T-helper 17 cell (primary cell): Measurements from ENCODE around the gene HS2ST1. TPM values are rescaled to one million over a fixed set of nuclear protein-coding genes. Genes with fewer than 3 reads are reported as not detected.
"Not testable (repeated sequence)": the region's sequence is repeated elsewhere in the genome, so short reads cannot be mapped to it uniquely, and the experiment has no call there.

Experiments
- ATAC-seq: fragments of 150-1000 bp; cut with Tn5 transposase; 2 replicates; pipeline ENCODE4 v1.10.0; 2021; ENCODE audit warnings: mild to moderate bottlenecking, moderate library complexity
- DNase-seq, 3 donors: peaks; one replicate each; pipeline versions ENCODE4 v3.0.0 to v3.0.0-alpha.2; 2020 to 2021
- H3K9me3 ChIP-seq: one replicate; pipeline ENCODE4 v1.7.0; 2013; ENCODE audit warnings: low read length, mild to moderate bottlenecking; ENCODE audit not compliant: control insufficient read depth, poor library complexity, severe bottlenecking
- H3K27ac Mint-ChIP-seq: one replicate; pipeline ENCODE4 v1.8.0; 2022; ENCODE audit warnings: mild to moderate bottlenecking, moderate library complexity, mixed read lengths
- H3K27me3 Mint-ChIP-seq: one replicate; pipeline ENCODE4 v1.8.0; 2022; ENCODE audit warnings: mixed read lengths
- H3K36me3 Mint-ChIP-seq: one replicate; pipeline ENCODE4 v1.8.0; 2022; ENCODE audit warnings: low read depth, mixed read lengths
- H3K4me1 Mint-ChIP-seq: one replicate; pipeline ENCODE4 v1.8.0; 2022; ENCODE audit warnings: mild to moderate bottlenecking, mixed read lengths
- H3K4me3 Mint-ChIP-seq: one replicate; pipeline ENCODE4 v1.8.0; 2022; ENCODE audit warnings: mild to moderate bottlenecking, moderate library complexity, mixed read lengths
- total RNA-seq, 4 donors: library from RNA in 2 of 4; stranded (reverse) in 2 of 4; gene quantifications; one replicate each; pipeline ENCODE4 v1.2.3 and lab custom pipeline; 2022 to 2026

The HS2ST1 gene
- total RNA-seq, 2 donors from 2014 or later: 11.7 to 12.0 TPM

DNA sequence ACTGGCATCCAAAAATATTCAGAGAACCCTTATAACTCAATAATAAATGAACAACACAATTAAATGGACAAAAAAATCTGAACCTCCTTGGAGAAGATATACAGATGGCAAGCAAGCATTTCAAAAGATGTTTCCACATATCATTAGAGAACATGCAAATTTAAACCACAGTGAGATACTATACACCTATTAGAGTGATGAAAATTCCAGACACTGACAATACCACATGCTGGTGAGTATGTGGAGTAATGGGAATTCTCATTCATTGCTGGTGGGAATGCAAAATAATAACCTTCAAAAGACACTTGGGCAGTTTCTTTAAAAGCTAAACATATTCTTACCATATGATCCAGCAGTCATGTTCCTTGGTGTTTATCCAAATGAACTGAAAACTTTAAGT lies 46.1 kb downstream of the HS2ST1 start:
- H3K4me3 Mint-ChIP-seq: no peak overlapping the region
- no peaks in the 10 kb centered on the region for H3K4me1 Mint-ChIP-seq
- DNase-seq (no peak), ATAC-seq (no peak)
- no peak overlapping the region for H3K27ac Mint-ChIP-seq
- no peaks in the 10 kb centered on the region for H3K27me3 Mint-ChIP-seq
- H3K9me3 ChIP-seq: no peaks in the 10 kb centered on the region
- H3K36me3 Mint-ChIP-seq: peaks cover 2% of the 10 kb centered on the region

DNA sequence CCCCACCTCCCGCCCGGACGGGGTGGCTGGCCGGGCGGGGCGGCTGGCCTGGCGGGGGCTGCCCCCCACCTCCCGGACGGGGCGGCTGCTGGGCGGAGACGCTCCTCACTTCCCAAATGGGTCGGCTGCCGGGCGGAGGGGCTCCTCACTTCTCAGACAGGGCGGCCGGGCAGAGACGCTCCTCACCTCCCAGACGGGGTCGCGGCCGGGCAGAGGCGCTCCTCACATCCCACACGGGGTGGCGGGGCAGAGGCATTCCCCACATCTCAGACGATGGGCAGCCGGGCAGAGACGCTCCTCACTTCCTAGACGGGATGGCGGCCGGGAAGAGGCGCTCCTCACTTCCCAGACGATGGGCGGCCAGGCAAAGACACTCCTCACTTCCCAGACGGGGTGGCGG lies 49.4 kb downstream of the HS2ST1 start:
- peak overlapping the region; percentile 67 for H3K27ac Mint-ChIP-seq
- H3K4me3 Mint-ChIP-seq, H3K4me1 Mint-ChIP-seq, ATAC-seq, H3K27me3 Mint-ChIP-seq, DNase-seq, H3K36me3 Mint-ChIP-seq, H3K9me3 ChIP-seq: not testable (repeated sequence)

DNA sequence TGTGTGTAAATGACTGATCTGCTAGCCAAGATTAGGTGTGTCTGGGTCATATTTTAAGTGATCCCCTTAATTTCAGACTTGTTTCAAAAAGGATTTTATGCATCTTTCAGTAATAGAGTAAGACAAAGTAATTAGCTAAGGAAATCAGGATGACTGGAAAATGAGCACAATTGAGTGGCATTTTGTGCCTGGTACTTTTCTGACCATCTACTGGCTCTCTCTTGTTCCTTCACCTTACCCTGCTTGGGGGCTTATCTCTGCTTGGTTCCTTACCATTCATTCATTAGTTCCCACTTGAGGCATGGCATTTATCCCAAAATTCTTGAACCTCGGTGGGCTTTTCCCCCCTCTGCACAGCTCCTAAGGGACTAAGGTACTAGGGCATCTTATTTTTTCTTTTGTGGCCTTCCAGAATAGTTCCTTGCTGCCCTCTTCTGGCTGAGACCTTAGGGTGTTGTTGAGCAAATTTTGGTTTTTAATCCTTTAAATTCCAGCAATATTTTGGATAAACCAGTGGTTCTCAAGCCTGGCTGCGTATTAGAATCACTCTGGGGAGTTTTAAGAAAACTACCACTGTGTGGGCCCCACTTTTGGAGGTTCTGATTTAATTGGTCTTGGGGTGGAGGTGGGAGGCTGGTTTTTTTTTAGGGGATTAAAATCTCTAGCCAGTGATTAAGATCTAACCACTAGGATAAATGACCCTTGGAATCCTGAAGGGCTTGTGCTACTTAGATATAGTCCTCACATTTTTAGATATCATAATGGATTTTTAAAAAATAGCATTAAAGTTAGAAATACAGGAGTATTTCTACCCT lies 50.8 kb downstream of the HS2ST1 start:
- H3K27ac Mint-ChIP-seq: no peak overlapping the region
- H3K4me3 Mint-ChIP-seq: no peak overlapping the region
- DNase-seq (no peak), ATAC-seq (no peak)
- H3K27me3 Mint-ChIP-seq: no peaks in the 10 kb centered on the region
- no peaks in the 10 kb centered on the region for H3K9me3 ChIP-seq
- H3K36me3 Mint-ChIP-seq: no peaks in the 10 kb centered on the region
- peaks cover 5% of the 10 kb centered on the region for H3K4me1 Mint-ChIP-seq

DNA sequence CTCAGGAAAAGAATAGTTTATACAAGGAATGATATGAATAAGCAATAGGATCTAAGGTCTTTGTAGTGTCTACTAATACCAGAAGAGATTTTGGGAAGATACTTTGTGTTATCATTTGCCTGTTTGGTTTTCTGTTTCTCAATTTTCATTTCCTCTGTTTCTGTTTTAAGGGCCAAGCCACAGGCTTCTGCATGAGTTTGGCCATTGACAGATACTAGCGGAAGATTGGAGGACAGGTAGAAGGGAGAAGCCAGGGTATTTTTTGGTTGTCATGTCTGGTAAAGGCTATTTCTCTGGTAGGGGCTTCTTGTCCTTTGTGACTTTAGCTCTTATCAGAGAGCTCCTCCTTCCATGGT lies 51.4 kb downstream of the HS2ST1 start:
- H3K27me3 Mint-ChIP-seq: no peaks in the 10 kb centered on the region
- H3K27ac Mint-ChIP-seq: no peak overlapping the region
- ATAC-seq (no peak), DNase-seq (no peak)
- no peaks in the 10 kb centered on the region for H3K9me3 ChIP-seq
- H3K4me3 Mint-ChIP-seq: no peak overlapping the region
- peaks cover 5% of the 10 kb centered on the region for H3K4me1 Mint-ChIP-seq
- H3K36me3 Mint-ChIP-seq: no peaks in the 10 kb centered on the region

DNA sequence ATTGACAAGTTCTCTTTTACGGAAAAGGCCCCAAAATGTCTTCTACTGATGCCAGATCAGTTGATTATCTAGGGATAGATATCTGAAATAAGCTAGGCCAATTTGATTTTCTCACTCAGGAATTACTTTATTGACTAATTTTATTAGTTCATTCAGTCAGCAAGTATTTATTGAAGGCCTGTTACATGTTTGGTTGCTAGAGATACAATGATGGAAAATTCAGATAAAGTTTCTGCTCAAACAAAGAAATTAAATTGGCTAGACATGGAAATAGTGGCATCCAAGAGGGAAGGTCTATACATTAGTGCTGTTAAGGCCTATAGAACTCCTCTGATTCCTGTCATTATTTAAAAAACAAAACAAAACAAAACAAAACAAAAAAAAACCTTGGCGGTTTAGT lies 56.5 kb downstream of the HS2ST1 start:
- Mint-ChIP-seq H3K4me3 (no peak overlapping the region), H3K36me3 (no peaks in the 10 kb centered on the region), H3K27ac (no peak overlapping the region), H3K27me3 (no peaks in the 10 kb centered on the region), H3K4me1 (peaks cover 9% of the 10 kb centered on the region)
- DNase-seq (no peak), ATAC-seq (no peak)
- no peaks in the 10 kb centered on the region for H3K9me3 ChIP-seq

DNA sequence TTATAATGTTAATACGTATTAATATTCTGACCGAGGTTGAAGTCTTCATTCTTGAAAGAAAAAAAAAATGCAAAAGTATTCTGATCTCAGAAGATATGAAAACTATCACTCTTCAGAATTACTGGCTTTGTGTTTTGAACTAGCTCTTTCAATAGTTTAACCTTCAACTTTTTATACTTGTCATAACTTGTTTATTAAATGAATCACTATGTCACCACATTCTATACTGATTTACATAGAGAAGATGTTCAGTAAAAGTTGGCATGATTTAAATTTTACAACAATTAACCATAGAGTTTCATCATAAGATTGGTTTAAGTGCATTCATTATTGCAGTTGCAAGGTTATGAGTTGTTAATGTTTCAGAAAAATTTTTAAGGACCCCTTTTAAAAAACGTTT lies 57.3 kb downstream of the HS2ST1 start:
- ATAC-seq (no peak), DNase-seq (no peak)
- no peaks in the 10 kb centered on the region for H3K9me3 ChIP-seq
- Mint-ChIP-seq H3K4me3 (no peak overlapping the region), H3K36me3 (no peaks in the 10 kb centered on the region), H3K4me1 (peaks cover 9% of the 10 kb centered on the region), H3K27me3 (no peaks in the 10 kb centered on the region), H3K27ac (no peak overlapping the region)

DNA sequence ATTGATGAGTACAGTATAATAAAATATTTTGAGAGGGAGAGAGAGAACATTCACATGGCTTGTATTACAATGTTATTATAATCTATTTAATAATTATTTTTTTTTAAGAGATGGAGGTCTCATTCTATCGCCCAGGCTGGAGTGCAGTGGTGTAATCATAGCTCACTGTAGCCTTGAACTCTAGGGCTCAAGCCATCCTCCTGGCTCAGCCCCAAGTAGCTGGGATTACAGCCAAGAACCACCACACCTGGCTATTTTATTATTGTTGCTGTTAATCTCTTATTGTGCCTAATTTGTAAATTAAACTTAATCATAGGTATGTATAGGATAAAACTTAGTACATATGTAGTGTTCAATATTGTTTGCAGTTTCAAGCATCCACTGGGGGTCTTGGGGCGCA lies 57.8 kb downstream of the HS2ST1 start:
- no peak for ATAC-seq
- Mint-ChIP-seq H3K4me3 (no peak overlapping the region), H3K27ac (no peak overlapping the region)

DNA sequence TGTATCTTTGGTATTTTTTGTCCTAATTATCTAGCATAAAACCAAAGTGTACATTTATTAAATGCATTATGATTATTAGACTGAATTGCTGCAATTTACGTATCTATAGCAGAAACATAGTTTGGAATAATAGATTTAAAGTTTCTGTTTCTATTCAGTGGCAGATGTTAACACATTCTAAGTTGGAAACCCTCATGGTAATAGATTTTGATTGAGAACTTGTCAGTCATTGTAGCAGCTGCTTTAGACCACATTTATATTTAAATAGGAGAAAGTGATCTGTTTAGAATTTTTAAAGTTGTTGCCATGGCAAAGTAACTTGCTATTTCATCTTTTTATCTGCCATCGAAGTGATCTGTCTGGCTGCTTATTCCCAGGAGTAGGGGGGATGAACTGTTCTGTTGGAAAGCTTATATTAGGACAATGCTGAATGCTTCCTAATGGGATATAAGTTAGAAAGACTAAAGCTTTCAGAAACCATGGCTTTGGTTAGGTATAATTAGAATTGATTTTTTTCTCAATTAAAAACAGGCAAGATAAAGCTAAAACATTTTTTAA lies 61.6 kb downstream of the HS2ST1 start:
- DNase-seq: no peak
- no peak overlapping the region for H3K27ac Mint-ChIP-seq
- no peak overlapping the region for H3K4me3 Mint-ChIP-seq
- ATAC-seq: no peak
- H3K9me3 ChIP-seq: no peaks in the 10 kb centered on the region
- no peaks in the 10 kb centered on the region for H3K36me3 Mint-ChIP-seq
- peaks cover 4% of the 10 kb centered on the region for H3K4me1 Mint-ChIP-seq
- H3K27me3 Mint-ChIP-seq: no peaks in the 10 kb centered on the region

More for the DNA sequence above, 57.8 kb downstream of the HS2ST1 start:
- no peaks in the 10 kb centered on the region for H3K9me3 ChIP-seq
- Mint-ChIP-seq H3K36me3 (no peaks in the 10 kb centered on the region), H3K4me1 (peaks cover 9% of the 10 kb centered on the region), H3K27me3 (no peaks in the 10 kb centered on the region)
- no peak for DNase-seq

DNA sequence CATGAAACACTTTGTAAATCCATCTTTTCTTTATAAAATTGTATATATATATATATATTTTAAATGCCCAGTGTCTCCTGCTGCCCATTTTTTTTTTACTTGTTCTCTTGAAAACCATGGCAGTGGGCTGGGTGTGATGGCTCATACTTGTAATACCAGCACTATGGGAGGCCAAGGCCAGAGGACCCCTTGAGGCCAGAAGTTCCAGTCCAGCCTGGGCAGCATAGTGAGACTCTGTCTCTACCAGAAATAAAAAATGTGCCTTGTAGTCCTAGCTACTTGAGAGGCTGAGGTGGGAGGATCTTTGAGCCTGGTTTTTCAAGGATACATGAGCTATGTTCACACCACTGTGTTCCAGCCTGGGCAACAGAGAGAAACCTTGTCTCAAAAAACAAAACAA lies 62.2 kb downstream of the HS2ST1 start:
- no peaks in the 10 kb centered on the region for H3K36me3 Mint-ChIP-seq
- H3K27me3 Mint-ChIP-seq: no peaks in the 10 kb centered on the region
- H3K4me1 Mint-ChIP-seq: peaks cover 4% of the 10 kb centered on the region
- no peak overlapping the region for H3K27ac Mint-ChIP-seq
- no peaks in the 10 kb centered on the region for H3K9me3 ChIP-seq
- ATAC-seq (no peak), DNase-seq (no peak)
- no peak overlapping the region for H3K4me3 Mint-ChIP-seq

DNA sequence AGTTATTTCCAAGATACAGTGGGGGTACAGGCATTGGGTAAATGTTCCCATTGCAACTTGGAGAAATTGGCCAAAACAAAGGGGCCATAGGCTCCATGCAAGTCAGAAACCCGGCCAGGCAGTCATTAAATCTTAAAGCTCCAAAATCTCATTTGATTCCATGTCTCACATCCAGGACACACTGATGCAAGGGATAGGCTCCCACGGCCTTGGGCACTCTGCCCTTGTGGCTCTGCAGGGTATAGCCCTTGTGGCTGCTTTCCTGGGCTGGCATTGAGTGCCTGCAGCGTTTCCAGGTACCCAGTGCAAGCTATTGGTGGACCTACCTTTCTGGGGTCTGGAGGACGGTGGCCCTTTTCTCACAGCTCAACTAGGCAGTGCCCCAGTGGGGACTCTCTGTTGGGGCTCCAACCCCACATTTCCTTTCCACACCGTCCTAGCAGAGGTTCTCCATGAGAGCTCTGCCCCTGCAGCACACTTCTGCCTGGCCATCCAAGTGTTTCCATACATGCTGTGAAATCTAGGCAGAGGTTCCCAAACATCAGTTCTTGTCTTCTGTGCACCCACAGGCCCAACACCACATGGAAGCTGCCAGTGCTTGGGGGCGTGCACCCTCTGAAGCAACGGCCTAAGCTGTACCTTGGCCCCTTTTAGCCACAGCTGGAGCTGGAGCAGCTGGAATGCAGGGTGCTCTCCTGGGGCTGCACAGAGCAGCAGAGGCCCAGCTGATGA lies 67.2 kb downstream of the HS2ST1 start:
- H3K4me3 Mint-ChIP-seq: no peak overlapping the region
- no peak overlapping the region for H3K27ac Mint-ChIP-seq
- no peak for DNase-seq
- H3K9me3 ChIP-seq: no peaks in the 10 kb centered on the region
- ATAC-seq: no peak
- H3K36me3 Mint-ChIP-seq: no peaks in the 10 kb centered on the region
- no peaks in the 10 kb centered on the region for H3K4me1 Mint-ChIP-seq
- no peaks in the 10 kb centered on the region for H3K27me3 Mint-ChIP-seq

DNA sequence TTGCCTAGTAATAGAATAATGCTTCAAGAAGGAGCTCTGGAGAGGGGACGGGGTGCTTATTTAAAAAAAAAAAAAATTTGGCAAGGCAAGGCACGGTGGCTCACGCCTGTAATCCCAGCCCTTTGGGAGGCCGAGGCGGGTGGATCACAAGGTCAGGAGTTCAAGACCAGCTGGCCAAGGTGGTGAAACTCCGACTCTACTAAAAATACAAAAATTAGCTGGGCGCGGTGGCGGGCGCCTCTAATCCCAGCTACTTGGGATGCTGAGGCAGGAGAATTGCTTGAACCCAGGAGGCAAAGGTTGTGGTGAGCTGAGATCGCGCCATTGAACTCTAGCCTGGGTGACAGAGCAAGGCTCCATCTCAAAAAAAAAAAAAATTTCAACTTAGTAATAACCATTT lies 69.2 kb downstream of the HS2ST1 start:
- not testable (repeated sequence) for ATAC-seq, H3K27ac Mint-ChIP-seq, H3K36me3 Mint-ChIP-seq, H3K4me1 Mint-ChIP-seq, DNase-seq, H3K4me3 Mint-ChIP-seq, H3K9me3 ChIP-seq, H3K27me3 Mint-ChIP-seq

DNA sequence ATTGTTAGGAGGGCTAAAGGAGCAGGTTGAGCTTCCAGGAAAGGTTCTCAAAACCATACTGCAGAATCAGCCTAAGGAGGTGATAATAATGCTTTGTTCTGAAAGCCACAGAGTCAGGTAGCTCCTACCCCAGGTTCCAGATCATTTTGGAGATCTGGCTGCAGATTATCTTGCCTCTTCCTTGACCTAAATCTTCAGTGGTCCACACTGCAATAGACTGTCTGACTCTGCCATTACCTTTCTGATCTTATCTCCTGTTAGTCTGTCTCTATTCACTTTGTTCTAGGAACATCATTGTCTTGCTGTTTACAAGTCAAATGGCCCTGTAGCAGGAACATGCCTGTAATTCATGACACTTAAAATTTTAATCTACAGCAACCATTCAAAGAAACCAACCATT lies 73.0 kb downstream of the HS2ST1 start:
- Mint-ChIP-seq H3K4me3 (no peak overlapping the region), H3K36me3 (no peaks in the 10 kb centered on the region), H3K27ac (peak overlapping the region; percentile 43), H3K27me3 (no peaks in the 10 kb centered on the region), H3K4me1 (peaks cover 4% of the 10 kb centered on the region)
- DNase-seq (no peak), ATAC-seq (peak; percentile 21)
- no peaks in the 10 kb centered on the region for H3K9me3 ChIP-seq

DNA sequence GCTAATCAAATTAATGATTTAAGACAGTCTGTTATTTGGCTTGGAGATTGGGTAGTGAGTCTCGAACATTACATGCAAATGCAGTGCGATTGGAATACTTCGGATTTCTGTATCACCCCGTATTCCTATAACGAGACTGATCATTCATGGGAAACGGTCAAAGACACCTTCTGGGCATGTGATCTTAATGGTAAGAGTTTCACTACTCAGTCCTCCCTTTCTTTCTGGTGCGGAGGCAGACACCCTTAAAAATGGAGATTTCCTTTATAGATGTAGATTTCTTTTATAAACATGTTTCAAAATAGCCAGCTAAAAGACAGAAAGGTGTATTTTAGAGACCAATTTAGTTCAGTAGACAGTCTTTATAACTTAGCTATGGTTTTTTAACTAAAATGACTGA lies 74.4 kb downstream of the HS2ST1 start:
- Mint-ChIP-seq H3K36me3 (no peaks in the 10 kb centered on the region), H3K27ac (no peak overlapping the region), H3K27me3 (no peaks in the 10 kb centered on the region), H3K4me1 (peaks cover 6% of the 10 kb centered on the region), H3K4me3 (no peak overlapping the region)
- no peaks in the 10 kb centered on the region for H3K9me3 ChIP-seq
- ATAC-seq (no peak), DNase-seq (no peak)
